GM19324 (cell line): Measurements from ENCODE around the gene SERPINB2.

ENCODE experiments used
- ATAC-seq: cut with Tn5 transposase; IDR thresholded peaks from one replicate; pipeline ENCODE4 v1.9.1; 2021; ENCODE audit warnings: mild to moderate bottlenecking, moderate library complexity; ENCODE audit not compliant: unreplicated experiment, low FRiP score

The SERPINB2 gene

GRCh38 chr18:63887424-63887823 lies at the start of gene SERPINB2:
SERPINB2 (plus strand) TSS chr18:63887705; CDS start chr18:63891445, 3,740 bp downstream.
- ATAC-seq = no peak

- ATAC-seq = no peak
These were observed 44.5 kb upstream of the SERPINB2 start for GRCh38 chr18:63843008-63843407.

GRCh38 chr18:63844254-63844653 lies 43.3 kb upstream of the SERPINB2 start:
- no peak for ATAC-seq

GRCh38 chr18:63848159-63848558 lies 39.3 kb upstream of the SERPINB2 start:
- no peak for ATAC-seq

- no peak for ATAC-seq
These were observed 37.5 kb upstream of the SERPINB2 start for GRCh38 chr18:63850020-63850419.

GRCh38 chr18:63850636-63851035 lies 36.9 kb upstream of the SERPINB2 start:
- no peak for ATAC-seq

- ATAC-seq = no peak
These were observed 29.0 kb upstream of the SERPINB2 start for GRCh38 chr18:63858456-63858855.

GRCh38 chr18:63859781-63860475 lies 27.6 kb upstream of the SERPINB2 start:
- no peak for ATAC-seq

GRCh38 chr18:63860531-63860930 lies 27.0 kb upstream of the SERPINB2 start:
- no peak for ATAC-seq

GRCh38 chr18:63867368-63868125 lies 20.0 kb upstream of the SERPINB2 start:
- ATAC-seq = no peak

- no peak for ATAC-seq
These were observed 19.0 kb upstream of the SERPINB2 start for GRCh38 chr18:63868546-63868945.

GRCh38 chr18:63869374-63869773 lies 18.1 kb upstream of the SERPINB2 start:
- ATAC-seq = no peak

GRCh38 chr18:63869851-63870250 lies 17.7 kb upstream of the SERPINB2 start:
- no peak for ATAC-seq

- no peak for ATAC-seq
These were observed 15.7 kb upstream of the SERPINB2 start for GRCh38 chr18:63871836-63872235.

GRCh38 chr18:63872586-63872985 lies 14.9 kb upstream of the SERPINB2 start:
- no peak for ATAC-seq

GRCh38 chr18:63878343-63878742 lies 9.2 kb upstream of the SERPINB2 start:
- no peak for ATAC-seq

GRCh38 chr18:63878925-63879324 lies 8.6 kb upstream of the SERPINB2 start:
- no peak for ATAC-seq

GRCh38 chr18:63879709-63880108 lies 7.8 kb upstream of the SERPINB2 start:
- no peak for ATAC-seq

GRCh38 chr18:63881851-63882250 lies 5.7 kb upstream of the SERPINB2 start:
- no peak for ATAC-seq

GRCh38 chr18:63882333-63883141 lies 5.0 kb upstream of the SERPINB2 start:
- no peak for ATAC-seq

GRCh38 chr18:63883617-63884016 lies 3.9 kb upstream of the SERPINB2 start:
- no peak for ATAC-seq
